ENCODE data around the gene CRADD. TPM values are rescaled to one million over a fixed set of nuclear protein-coding genes. Genes with fewer than 3 reads are reported as not detected.

CRADD gene
- total RNA-seq, 3 donors from 2014 or later = 24.0 to 49.8 (median 44.2) TPM

DNA sequence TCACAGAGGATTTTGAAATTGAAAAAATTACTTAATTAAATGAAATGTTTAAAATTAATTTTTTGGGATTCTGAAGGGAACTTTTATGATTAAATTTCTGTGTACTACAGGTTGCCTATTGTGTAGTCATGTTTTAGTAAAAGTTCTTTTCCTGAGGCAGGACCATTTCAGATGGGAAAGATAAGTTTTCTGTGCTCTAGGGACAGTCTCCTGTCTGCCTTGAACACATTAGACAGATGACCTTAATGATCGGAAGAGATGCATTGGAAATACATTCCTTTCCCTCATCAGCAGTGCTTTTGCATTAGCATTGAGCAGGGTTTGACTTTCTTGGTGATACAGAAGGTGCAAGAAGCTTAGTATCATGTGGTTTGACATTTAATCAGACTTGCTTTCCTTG lies 28.1 kb downstream of the CRADD start:
- intact Hi-C loops (cut with DNase I; ENCODE audit: low total_unique reads) = no loop called here
- H3K4me3 ChIP-seq = no peak overlapping the region
- no peaks in the 10 kb centered on the region for H3K4me1 ChIP-seq
- H3K27me3 ChIP-seq = no peaks in the 10 kb centered on the region
- no peak for DNase-seq (ENCODE audit: low spot score in 2 of 2)
- TF ChIP-seq, protein P1, sequence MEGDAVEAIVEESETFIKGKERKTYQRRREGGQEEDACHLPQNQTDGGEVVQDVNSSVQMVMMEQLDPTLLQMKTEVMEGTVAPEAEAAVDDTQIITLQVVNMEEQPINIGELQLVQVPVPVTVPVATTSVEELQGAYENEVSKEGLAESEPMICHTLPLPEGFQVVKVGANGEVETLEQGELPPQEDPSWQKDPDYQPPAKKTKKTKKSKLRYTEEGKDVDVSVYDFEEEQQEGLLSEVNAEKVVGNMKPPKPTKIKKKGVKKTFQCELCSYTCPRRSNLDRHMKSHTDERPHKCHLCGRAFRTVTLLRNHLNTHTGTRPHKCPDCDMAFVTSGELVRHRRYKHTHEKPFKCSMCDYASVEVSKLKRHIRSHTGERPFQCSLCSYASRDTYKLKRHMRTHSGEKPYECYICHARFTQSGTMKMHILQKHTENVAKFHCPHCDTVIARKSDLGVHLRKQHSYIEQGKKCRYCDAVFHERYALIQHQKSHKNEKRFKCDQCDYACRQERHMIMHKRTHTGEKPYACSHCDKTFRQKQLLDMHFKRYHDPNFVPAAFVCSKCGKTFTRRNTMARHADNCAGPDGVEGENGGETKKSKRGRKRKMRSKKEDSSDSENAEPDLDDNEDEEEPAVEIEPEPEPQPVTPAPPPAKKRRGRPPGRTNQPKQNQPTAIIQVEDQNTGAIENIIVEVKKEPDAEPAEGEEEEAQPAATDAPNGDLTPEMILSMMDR (IDR thresholded peaks at IDR 0.05) = no peak
- TF ChIP-seq POLR2A (IDR thresholded peaks at IDR 0.05) = no peak
- no peak for TF ChIP-seq POLR2AphosphoS5 (IDR thresholded peaks at IDR 0.05)
- no peaks in the 10 kb centered on the region for H3K36me3 ChIP-seq
- H3K27ac ChIP-seq = no peak overlapping the region
- H3K9me3 ChIP-seq = peaks cover 9% of the 10 kb centered on the region in 2 donors

DNA sequence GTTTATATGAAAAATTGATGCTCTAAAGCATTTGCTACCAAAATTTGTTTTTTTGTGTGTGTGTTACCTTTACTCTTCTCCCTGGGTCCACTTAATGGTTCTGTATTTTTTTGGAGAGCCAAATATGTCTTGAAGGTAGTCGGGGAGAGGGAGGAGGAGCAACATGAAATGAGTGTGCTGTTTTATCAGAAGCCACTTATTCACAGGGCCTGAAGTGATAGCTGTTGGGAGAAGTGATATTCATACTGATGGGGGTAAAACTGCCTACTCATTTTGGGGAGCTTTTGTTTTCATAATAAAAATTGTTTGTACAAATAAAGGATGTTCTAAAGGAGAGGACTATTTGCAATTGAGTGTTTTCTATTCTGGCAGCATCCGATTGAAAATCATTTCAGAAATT lies 29.2 kb downstream of the CRADD start:
- Histone ChIP-seq H3K27ac (no peak overlapping the region), H3K9me3 (peaks cover 9% of the 10 kb centered on the region in 2 donors), H3K4me3 (no peak overlapping the region), H3K4me1 (no peaks in the 10 kb centered on the region), H3K36me3 (no peaks in the 10 kb centered on the region), H3K27me3 (no peaks in the 10 kb centered on the region)
- no peak for DNase-seq (ENCODE audit: low spot score in 2 of 2)
- intact Hi-C loops (cut with DNase I; ENCODE audit: low total_unique reads) = no loop called here
- TF ChIP-seq POLR2AphosphoS5 (IDR thresholded peaks at IDR 0.05) (no peak), POLR2A (IDR thresholded peaks at IDR 0.05) (no peak)
- TF ChIP-seq, protein P1 (IDR thresholded peaks at IDR 0.05) = no peak

DNA sequence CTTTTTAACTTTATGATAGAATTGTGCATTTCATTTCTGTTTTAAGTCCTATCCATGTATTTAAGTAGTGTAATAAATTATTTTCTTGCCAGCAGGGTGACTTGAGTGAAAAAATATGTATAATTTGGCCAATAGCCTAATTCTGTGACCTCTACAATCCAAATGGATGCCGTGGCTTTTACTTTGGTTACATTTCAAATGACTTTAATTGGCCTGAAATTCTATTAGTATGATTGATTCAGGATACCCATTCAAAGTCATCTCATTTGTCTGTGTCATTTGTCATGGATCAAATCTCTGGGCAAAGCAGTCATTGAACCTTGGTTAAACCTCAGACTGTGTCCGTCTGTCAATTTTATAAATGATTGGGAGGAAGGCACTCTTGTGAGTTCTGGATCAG lies 29.6 kb downstream of the CRADD start:
- Histone ChIP-seq H3K4me1 (no peaks in the 10 kb centered on the region), H3K36me3 (no peaks in the 10 kb centered on the region), H3K9me3 (peaks cover 9% of the 10 kb centered on the region in 2 donors), H3K27ac (no peak overlapping the region), H3K4me3 (no peak overlapping the region), H3K27me3 (no peaks in the 10 kb centered on the region)
- TF ChIP-seq POLR2AphosphoS5 (IDR thresholded peaks at IDR 0.05) (no peak), POLR2A (IDR thresholded peaks at IDR 0.05) (no peak)
- TF ChIP-seq, protein P1 (IDR thresholded peaks at IDR 0.05) = no peak
- intact Hi-C loops (cut with DNase I; ENCODE audit: low total_unique reads) = no loop called here
- no peak for DNase-seq (ENCODE audit: low spot score in 2 of 2)

DNA sequence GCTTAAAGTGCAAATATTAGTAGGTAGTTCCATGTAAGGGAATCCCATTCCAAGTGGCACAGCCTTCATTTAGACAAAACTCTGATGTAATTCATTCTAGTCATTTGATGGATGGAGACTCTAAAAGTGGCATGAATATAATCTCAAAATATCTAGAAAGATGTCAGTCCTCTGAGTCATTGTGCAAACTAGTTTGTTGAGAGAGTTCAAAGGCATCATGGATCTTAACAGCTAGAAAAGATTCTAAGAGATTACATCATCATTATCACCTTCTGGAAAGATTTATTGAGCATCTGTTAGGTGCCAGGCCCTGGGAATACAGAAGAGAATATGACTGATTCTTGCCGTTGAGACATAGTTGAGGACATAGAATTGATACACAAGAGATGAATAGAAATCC lies 30.7 kb downstream of the CRADD start:
- TF ChIP-seq, protein P1 (IDR thresholded peaks at IDR 0.05) = no peak
- TF ChIP-seq POLR2A (IDR thresholded peaks at IDR 0.05) = no peak
- TF ChIP-seq POLR2AphosphoS5 (IDR thresholded peaks at IDR 0.05) = no peak
- no peak overlapping the region for H3K27ac ChIP-seq

DNA sequence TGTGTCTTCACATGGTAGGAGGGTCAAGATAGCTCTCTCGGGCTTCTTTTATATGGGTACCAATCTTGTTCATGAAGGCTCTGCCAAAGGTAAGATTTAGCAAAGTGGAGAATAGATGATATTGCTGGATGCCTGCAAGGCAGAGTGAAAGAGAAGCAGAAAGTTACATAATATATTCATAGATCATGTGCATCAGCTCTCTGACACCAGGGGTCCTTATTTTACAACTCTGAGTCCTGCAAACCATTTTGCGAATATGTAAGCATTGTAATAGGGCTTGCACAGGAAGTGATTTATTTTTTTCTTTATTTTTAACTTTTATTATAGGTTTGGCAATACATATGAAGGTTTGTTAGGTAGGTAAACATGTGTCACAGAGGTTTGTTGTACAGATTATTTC lies 31.8 kb downstream of the CRADD start:
- H3K4me1 ChIP-seq = no peaks in the 10 kb centered on the region

More for the DNA sequence above, 30.7 kb downstream of the CRADD start:
- H3K27me3 ChIP-seq = no peaks in the 10 kb centered on the region
- no peaks in the 10 kb centered on the region for H3K36me3 ChIP-seq
- H3K9me3 ChIP-seq = peaks cover 9% of the 10 kb centered on the region in 2 donors
- no peak for DNase-seq (ENCODE audit: low spot score in 2 of 2)
- H3K4me3 ChIP-seq = no peak overlapping the region
- intact Hi-C loops (cut with DNase I; ENCODE audit: low total_unique reads) = no loop called here
- H3K4me1 ChIP-seq = no peaks in the 10 kb centered on the region

More for the DNA sequence above, 31.8 kb downstream of the CRADD start:
- H3K27me3 ChIP-seq = no peaks in the 10 kb centered on the region
- no peak for TF ChIP-seq POLR2AphosphoS5 (IDR thresholded peaks at IDR 0.05)
- TF ChIP-seq, protein P1 (IDR thresholded peaks at IDR 0.05) = no peak
- H3K27ac ChIP-seq = no peak overlapping the region
- H3K36me3 ChIP-seq = no peaks in the 10 kb centered on the region
- DNase-seq (ENCODE audit: low spot score in 2 of 2) = no peak
- H3K9me3 ChIP-seq = peaks cover 9% of the 10 kb centered on the region in 2 donors
- no peak overlapping the region for H3K4me3 ChIP-seq
- intact Hi-C loops (cut with DNase I; ENCODE audit: low total_unique reads) = no loop called here
